SU-DHL-6 (cell line): ENCODE results near the gene PPWD1.

Experiments
- H2AFZ ChIP-seq: fragments of 200-600 bp; sonication (generic); 2 replicates; pipeline ENCODE4 v1.6.1; 2014; ENCODE audit warnings: low read depth, mild to moderate bottlenecking, moderate library complexity, mixed read lengths, antibody characterized with exemption, low read length; ENCODE audit not compliant: severe bottlenecking
- H3F3A ChIP-seq: fragments of 200-600 bp; shearing (Covaris generic); 2 replicates; pipeline ENCODE4 v1.6.0; 2016; ENCODE audit warnings: antibody characterized with exemption, mild to moderate bottlenecking; ENCODE audit not compliant: insufficient read depth
- H3K27ac ChIP-seq: fragments of 200-600 bp; sonication (generic); 2 replicates; pipeline ENCODE4 v1.5.1; 2016; ENCODE audit warnings: low read depth, mild to moderate bottlenecking, low read length, moderate library complexity, mixed read lengths
- H3K27me3 ChIP-seq: fragments of 200-600 bp; sonication (generic), shearing (Covaris generic); 2 replicates; pipeline ENCODE4 v1.6.0; 2014; ENCODE audit warnings: mild to moderate bottlenecking, low read length
- H3K36me3 ChIP-seq: fragments of 200-600 bp; sonication (generic); 2 replicates; pipeline ENCODE4 v1.6.1; 2014; ENCODE audit warnings: mild to moderate bottlenecking, low read length, mixed read lengths
- H3K4me2 ChIP-seq: fragments of 300-600, 200-600 bp; shearing (Covaris generic), sonication (generic); 2 replicates; pipeline ENCODE4 v1.6.0; 2014; ENCODE audit warnings: low read length, low read depth, mild to moderate bottlenecking; ENCODE audit not compliant: poor library complexity, severe bottlenecking
- H3K4me3 ChIP-seq: fragments of 200-600 bp; sonication (generic); 2 replicates; pipeline ENCODE4 v1.5.1; 2014; ENCODE audit warnings: antibody characterized with exemption, low read length, mild to moderate bottlenecking, mixed read lengths; ENCODE audit not compliant: insufficient read depth, poor library complexity, severe bottlenecking
- H3K79me2 ChIP-seq: fragments of 200-600 bp; sonication (generic); 2 replicates; pipeline ENCODE4 v1.6.1; 2014; ENCODE audit warnings: mild to moderate bottlenecking, low read length, moderate library complexity; ENCODE audit not compliant: insufficient read depth
- H3K9ac ChIP-seq: fragments of 200-600 bp; sonication (generic); 2 replicates; pipeline ENCODE4 v1.7.0; 2014; ENCODE audit warnings: mild to moderate bottlenecking, low read length
- H3K9me2 ChIP-seq: fragments of 200-600 bp; sonication (generic); replicated peaks from 2 replicates; pipeline ENCODE4 v1.6.1; 2014; ENCODE audit warnings: low read length; ENCODE audit not compliant: insufficient read depth
- H3K9me3 ChIP-seq: fragments of 200-600 bp; sonication (generic); 2 replicates; pipeline ENCODE4 v1.6.1; 2014; ENCODE audit warnings: low read length, mixed read lengths; ENCODE audit not compliant: insufficient read depth
- H4K20me1 ChIP-seq: fragments of 200-600 bp; sonication (generic); 2 replicates; pipeline ENCODE4 v1.6.1; 2014; ENCODE audit warnings: low read depth, mild to moderate bottlenecking, antibody characterized with exemption, low read length, moderate library complexity, mixed read lengths
- CTCF ChIP-seq: fragments of 200-600 bp; sonication (generic); IDR thresholded peaks from one replicate; pipeline ENCODE4 v1.5.1; 2017; ENCODE audit warnings: antibody characterized with exemption, mild to moderate bottlenecking, low read length, moderate library complexity; ENCODE audit not compliant: insufficient read depth, poor library complexity, severe bottlenecking
- EZH2phosphoT487 ChIP-seq: fragments of 200-600 bp; sonication (generic), shearing (Covaris generic); conservative IDR thresholded peaks from 2 replicates; pipeline ENCODE4 v1.6.1; 2018; ENCODE audit warnings: mild to moderate bottlenecking, antibody characterized with exemption, low read length, moderate library complexity, mixed read lengths

The PPWD1 gene

GRCh38 chr5:65546141-65546540 is 17.0 kb upstream of the PPWD1 start:
- Histone ChIP-seq H3K4me3 (no peak overlapping the region), H4K20me1 (no peaks in the 10 kb centered on the region), H3K79me2 (0 out of 2 replicates have a peak, but pooled peaks cover 8% of the 10 kb centered on the region), H3K36me3 (peaks cover 58% of the 10 kb centered on the region), H3K9me2 (no peaks in the 10 kb centered on the region), H2AFZ (no peak overlapping the region), H3K4me2 (no peak overlapping the region), H3K9me3 (no peaks in the 10 kb centered on the region), H3K9ac (no peak overlapping the region), H3K27ac (no peak overlapping the region), H3K27me3 (no peaks in the 10 kb centered on the region), H3F3A (no peaks in the 10 kb centered on the region)
- TF ChIP-seq CTCF: no peak
- TF ChIP-seq EZH2phosphoT487: no peak

- peaks cover 59% of the 10 kb centered on the region for H3K36me3 ChIP-seq
- TF ChIP-seq EZH2phosphoT487 (no peak), CTCF (no peak)
- no peak overlapping the region for H3K4me2 ChIP-seq
- H3K9me2 ChIP-seq: no peaks in the 10 kb centered on the region
- H3K4me3 ChIP-seq: no peak overlapping the region
- no peak overlapping the region for H3K9ac ChIP-seq
- no peak overlapping the region for H3K27ac ChIP-seq
- no peak overlapping the region for H2AFZ ChIP-seq
- no peaks in the 10 kb centered on the region for H3K9me3 ChIP-seq
- no peaks in the 10 kb centered on the region for H4K20me1 ChIP-seq
- peaks cover 16% of the 10 kb centered on the region; the same call in 1 of the 2 replicates for H3K79me2 ChIP-seq
- H3K27me3 ChIP-seq: no peaks in the 10 kb centered on the region
- peaks cover 2% of the 10 kb centered on the region; the same call in 1 of the 2 replicates for H3F3A ChIP-seq
These were observed 14.8 kb upstream of the PPWD1 start for GRCh38 chr5:65548281-65548680.

GRCh38 chr5:65553941-65554340 is 9.2 kb upstream of the PPWD1 start:
- Histone ChIP-seq H3K79me2 (peaks cover 45% of the 10 kb centered on the region), H3K27ac (no peak overlapping the region), H3K9me3 (no peaks in the 10 kb centered on the region), H3K4me3 (no peak overlapping the region), H4K20me1 (peaks cover 3% of the 10 kb centered on the region; the same call in 1 of the 2 replicates), H3K36me3 (peaks cover 45% of the 10 kb centered on the region), H3K9ac (no peak overlapping the region), H3K4me2 (no peak overlapping the region), H3F3A (peaks cover 9% of the 10 kb centered on the region; the same call in 1 of the 2 replicates), H3K9me2 (no peaks in the 10 kb centered on the region), H2AFZ (no peak overlapping the region), H3K27me3 (no peaks in the 10 kb centered on the region)
- TF ChIP-seq EZH2phosphoT487 (no peak), CTCF (no peak)
